ENCODE measurements around the gene ERICH6.

The ERICH6 gene

DNA sequence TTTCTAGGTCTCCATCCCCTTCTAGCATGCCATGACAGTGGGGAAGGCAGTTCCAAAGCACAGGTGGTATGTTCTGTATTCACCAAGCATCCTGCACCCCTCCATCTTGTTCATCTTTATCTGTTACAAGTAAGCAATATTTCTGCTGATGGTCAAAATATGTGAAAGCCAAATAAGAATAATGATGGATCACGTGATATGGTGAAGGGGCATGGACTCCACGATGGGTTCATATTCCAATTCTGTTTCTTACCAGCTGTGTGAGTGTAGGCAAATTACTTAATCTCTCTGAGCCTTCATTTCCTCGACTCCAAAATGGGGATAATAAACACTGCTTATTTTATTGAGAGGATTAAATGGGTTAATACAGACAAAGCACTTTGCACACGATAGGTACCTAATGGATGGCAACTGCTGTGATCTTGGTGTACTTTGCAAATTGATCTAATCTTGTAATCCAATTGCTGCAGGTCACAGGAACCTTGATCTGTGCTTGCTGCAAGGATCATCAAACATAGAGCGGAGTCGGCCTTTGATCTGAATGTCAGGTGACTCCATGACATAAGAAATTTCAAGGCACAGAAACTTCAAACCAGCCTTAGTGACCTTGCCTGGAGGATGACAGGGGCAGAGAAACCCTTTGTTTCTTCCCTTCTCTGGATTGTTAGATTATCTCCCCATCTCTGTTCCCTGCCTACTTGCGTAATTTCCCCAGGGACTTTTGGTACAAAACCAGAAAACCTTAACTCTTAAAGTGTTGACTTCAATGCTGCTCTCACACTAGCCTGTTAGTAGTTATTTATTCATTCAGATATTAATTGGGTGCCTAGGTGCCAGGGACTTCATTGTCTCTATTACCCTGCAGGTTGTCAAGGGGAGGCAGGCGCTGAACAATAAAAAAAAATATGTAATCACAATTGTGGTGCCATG lies 33.4 kb upstream of the ERICH6 start:
- no peak for DNase-seq (ENCODE audit: low read depth in 2 of 2)

DNA sequence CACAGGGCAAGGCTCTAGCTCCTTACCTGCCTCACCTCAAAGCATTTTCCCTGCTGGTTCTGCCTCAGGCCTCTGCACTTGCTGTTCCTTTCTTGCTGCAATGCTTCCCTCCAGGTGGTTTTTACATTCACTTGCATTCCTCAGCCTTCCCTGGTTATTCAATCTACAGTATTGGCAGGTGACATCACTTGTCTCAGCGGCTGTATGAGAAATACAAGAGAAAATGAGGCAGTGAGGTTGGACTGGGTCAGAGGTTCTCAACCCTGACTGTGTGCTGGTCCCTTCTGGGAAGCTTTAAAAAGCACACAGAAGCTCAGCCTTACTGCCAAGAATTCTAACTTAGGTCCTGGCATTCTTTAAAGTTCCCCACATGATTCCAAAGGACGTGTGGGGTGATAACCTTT lies 32.6 kb upstream of the ERICH6 start:
- DNase-seq (ENCODE audit: low read depth in 2 of 2) = no peak

DNA sequence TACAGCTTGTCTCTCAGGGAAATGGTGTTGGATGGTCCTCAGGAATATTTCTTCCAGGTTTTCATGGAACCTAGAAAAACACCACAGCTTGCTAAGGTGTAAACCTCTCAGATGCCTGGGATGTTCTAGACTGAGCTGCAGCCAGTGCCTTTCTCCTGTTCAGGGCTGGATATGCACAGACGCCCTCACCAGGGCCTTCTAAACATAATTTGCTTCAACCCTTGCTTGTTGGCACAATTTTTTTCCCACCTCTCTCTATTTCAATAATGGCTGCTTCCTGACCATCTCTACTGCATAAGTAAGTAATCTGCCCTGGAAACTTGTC lies 31.0 kb upstream of the ERICH6 start:
- DNase-seq (ENCODE audit: low read depth in 2 of 2) = no peak

DNA sequence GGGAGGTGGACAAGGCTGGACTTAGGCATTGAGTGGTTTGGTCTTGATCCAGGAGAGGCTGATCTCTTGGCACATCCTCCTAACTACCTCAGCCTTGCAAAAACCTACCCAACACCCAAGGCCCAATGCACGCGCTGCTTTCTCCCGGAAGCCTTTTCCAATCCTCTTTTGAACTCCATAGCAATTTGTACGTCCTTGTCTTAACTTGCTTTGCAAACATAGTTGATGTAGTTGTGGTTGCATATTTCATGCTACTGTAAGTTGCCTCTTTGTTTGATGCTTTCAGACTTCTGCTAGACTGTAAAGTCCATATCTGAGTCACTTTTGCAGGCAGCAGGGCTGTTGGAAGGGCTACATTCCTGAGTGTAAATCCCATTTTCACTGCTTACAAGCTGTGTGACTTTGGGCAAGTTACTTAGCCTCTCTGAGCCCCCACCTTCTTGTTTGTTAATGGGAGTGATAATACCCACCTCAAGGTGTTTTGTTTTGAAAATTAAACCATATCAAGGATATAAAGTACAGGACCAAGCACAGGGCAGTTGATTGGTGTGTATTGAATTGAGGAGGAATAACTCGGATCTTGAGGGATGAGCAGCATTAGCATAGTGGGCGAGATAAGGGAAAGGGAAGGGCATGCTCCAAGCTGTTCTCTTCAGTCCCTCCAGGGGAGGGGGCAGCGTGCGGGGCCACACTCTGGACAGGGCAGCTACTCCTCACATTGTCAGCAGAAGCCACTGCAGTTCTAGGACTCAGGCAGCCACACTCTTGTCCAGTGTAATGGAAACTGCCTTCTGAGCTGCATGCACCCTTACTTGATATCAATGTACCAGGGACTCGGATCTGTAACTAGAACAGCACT lies 30.4 kb upstream of the ERICH6 start:
- no peak for DNase-seq (ENCODE audit: low read depth in 2 of 2)

DNA sequence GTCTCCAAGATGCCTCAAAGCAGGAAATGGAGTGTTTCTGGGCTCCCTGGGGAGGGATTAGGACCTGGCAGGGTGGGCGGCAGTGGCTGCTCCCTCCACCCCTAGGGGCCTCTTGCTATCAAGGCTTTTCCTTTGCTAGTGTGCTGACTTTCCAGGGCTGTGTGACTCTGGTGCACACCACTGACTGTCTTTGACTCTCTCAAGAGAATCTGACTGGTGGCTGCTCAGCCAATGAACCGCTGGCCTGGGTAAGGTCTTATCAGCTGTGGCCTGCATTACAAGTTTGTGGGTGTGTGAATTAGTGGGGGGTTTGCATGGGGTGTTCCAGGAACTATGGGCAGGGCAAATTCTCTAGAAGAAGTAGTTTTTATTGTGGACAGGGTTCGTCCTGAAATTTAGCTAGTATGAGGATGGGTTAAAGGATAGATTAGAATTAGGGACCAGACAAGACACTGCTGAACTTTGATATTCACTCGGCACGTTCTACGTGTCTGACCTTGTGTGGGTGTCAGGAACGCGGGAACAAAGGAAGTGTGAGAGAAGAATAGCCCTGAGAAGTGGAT lies 29.7 kb upstream of the ERICH6 start:
- no peak for DNase-seq (ENCODE audit: low read depth in 2 of 2)

DNA sequence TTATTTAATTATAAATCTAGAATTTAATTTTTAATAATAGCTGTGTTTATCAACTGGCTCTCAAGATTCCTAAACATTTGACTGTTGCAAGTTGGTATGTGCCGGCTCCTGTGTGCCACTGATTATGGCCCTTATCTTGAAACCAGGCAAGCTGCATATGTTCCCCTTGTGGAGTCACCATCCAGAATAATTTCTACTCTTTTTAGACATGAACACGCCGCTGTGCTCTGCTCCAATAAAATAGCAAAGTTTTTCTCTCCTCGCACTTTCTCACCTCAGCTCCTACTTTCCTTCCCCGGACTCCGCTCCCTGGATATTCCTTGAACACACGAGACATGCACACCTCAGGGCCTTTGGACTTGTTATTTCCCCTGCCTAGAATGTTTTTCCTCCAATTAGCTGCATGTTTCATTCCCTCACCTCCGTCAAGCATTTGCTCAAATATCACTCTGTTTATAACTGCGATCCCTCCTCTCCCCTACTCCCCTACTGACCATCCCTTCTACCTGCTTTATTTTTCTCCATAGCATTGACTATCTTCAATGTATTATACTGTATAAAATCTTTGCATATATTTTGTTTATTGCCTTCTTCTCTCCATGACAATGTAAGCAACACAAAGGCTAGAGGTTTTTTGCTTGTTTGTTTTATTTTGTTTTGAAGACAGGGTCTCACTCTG lies 26.1 kb upstream of the ERICH6 start:
- no peak for DNase-seq (ENCODE audit: low read depth in 2 of 2)

DNA sequence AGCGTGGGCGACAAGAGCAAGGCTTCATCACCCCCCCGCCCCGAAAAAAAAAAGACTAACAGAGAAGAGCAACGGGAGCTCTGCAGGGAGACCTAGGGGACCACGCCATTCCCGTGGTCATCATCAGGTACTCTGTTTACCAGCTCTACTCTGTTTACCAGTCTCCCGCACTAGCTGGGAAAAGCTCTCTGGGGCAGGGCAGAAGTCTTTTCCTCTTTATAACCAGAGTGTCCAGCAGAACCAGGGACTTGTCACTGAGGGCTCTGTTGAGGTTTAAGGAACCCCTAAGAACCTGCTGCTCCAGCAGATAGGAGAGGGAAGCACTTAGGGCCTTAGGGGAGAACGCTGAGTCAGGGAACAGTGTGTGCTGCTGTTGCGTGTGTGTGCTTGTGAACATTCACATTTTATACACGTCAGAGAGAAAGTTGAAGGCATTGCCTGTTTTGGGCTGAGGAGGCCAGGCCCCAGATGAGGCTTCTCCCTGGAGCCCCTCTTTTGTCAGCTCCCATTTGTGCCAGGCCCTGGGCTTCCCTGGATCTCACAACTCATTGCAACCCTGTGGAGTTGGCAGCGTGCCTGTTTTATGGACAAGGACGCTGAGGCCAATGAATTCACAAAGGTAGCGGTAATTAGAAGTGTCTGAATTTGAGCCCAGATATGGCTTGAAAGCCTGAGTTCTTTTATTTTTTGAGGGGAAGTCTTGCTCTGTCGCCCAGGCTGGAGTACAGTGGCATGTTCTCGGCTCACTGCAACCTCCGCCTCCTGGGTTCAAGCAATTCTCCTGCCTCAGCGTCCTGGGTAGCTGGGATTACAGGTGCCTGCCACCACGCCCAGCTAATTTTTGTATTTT lies 24.2 kb upstream of the ERICH6 start:
- no peak for DNase-seq (ENCODE audit: low read depth in 2 of 2)

DNA sequence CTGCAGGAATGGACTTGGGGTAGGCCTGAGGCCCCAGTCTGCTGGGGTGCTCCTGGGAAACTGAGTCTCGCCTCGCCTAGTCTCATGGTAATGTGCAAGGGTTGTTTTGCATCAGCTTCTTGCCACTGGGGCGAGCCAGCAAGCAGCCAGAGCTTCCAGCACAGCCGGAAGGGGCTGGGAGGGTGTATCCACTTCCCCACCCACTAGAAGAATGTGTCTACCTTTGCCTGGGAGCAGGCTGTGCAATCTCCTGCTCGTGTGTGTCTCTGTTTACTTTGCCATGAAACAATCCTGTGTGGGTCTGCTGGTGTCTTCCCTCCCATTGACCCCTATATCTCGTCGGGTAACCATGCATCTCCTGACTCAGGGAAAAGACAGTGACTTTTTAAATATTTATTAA lies 21.8 kb upstream of the ERICH6 start:
- DNase-seq (ENCODE audit: low read depth in 2 of 2) = no peak

DNA sequence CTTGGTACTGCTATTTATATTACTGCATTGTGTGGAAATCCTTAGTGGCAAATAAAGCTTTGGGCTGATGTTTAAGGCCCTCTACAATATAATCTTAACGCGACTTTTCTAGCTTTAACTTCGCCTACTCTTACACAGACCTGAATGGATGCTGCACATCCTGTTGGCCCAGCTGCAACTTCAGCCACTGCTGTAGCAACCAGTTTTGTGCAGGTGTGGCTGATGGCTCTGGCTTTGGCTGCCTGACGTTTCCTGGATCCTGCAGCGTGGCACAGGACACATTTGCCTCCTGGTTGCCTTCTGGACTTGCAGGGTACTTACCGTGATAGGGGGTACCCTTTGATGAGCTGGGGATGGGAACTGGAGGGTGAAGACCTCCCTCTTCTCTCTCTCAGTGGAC lies 20.2 kb upstream of the ERICH6 start:
- DNase-seq (ENCODE audit: low read depth in 2 of 2) = no peak

DNA sequence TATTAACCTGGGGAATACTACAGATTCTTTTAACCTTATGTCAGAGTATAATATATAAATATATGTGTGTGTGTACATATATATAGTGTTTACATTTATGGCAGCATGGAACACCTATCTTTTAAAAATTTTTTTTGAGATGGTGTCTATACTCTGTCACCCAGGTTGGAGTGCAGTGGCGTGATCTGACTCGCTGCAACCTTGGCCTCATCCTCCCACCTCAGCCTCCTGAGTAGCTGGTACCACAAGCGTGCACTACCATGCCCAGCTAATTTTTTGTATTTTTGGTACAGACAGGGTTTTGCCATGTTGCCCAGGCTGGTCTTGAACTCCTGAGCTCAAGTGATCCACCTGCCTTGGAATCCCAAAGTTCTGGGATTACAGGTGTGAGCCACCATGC lies 18.5 kb upstream of the ERICH6 start:
- DNase-seq (ENCODE audit: low read depth in 2 of 2) = no peak

DNA sequence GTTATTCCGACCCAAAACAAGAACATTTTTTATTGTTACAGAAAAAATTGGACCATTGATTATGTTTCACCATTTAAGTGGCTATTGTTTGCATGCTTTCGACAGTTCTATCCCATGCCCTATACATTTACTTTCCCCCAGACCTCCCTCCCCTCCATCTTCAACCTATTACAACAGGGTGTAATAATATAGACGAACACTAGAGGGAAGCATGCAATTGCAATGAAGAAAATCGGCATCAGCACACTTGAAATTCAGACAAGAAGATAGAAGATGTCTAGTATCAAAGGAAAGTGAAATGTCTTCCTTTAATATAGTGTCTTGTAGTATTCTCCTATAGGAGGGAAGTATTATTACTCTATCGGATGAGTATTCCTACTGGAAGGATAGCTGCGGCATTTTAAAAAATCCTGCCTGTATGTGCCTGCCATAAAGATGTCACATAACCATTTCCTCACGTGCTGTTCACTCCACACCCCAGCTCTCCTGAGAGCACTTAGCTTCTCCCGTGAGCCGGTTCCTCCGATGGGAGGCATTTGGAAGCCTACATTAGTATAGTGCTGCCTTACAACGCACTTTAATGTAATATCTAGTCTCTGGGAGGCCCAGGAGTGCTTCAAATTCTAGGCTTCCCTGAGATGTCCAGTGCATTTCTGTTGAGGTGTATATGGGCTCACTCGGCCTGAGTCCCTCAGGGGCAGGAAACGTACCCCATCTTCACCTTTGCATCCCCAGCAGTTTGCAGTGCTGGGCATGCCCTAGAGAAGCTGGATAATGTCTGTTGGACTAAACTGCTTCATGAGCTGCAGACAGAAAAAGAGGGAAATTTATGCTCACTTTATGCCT lies 17.8 kb upstream of the ERICH6 start:
- no peak for DNase-seq (ENCODE audit: low read depth in 2 of 2)

DNA sequence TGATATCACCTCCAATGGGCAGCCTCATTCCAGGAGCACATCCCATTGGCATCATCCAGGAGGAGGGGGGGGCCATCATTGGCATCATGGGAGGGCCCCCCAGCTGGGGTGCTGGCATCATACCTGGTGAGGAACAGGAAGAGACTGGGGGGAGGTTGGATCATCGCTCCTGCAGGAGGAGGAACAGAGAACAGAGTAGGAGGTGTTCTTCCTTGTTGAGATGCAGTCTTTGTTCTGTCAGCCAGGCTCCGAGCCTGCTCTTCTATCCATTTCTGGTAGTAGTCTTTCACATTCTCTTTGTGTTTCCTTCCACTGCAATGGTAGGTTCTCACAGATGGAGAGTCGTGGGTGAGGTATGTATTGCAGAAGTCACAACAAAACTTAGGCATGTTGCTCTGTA lies 16.7 kb upstream of the ERICH6 start:
- DNase-seq (ENCODE audit: low read depth in 2 of 2) = no peak

DNA sequence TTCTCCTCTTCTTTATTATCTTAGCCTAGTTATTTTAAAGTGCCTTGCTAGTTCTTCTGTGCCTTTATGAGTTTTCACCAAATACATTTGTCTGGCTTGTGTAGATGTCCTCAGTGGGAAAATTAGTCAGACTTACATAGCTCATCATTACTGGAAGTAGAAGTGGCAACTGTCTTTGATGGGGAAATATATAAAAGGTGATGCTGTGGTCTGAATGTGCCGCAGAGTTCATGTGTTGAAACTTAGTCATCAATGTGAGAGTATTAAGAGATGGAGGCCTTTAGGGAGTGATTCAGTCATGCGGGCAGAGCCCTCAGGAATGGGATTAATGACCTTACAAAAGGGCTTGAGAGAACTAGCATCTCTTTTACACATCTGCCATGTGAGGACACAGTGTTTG lies 6.4 kb upstream of the ERICH6 start:
- no peak for DNase-seq (ENCODE audit: low read depth in 2 of 2)

DNA sequence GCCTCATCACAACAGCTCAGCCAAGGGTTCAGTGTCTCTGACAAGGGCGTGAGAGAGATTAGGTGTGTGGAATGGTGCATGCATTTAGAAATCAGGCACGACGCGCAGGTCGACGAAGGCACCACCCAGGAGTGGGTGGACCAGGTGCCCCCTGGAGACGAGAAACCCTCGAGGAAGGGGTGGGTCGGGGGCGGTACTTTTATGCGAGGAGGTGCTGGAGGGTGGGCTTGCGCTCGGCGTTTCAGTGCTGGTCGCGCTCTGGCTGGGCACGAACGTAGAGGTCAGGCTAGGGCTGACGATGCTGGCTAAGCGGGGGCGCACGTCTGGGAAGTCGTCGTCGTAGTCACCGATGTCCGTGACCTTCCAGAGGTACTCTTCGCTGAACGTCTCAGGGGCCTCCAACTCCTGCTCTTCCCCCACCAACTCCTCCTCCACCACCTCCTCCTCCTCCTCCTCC lies 393 bp downstream of the ERICH6 start:
- DNase-seq (ENCODE audit: low read depth in 2 of 2) = no peak

DNA sequence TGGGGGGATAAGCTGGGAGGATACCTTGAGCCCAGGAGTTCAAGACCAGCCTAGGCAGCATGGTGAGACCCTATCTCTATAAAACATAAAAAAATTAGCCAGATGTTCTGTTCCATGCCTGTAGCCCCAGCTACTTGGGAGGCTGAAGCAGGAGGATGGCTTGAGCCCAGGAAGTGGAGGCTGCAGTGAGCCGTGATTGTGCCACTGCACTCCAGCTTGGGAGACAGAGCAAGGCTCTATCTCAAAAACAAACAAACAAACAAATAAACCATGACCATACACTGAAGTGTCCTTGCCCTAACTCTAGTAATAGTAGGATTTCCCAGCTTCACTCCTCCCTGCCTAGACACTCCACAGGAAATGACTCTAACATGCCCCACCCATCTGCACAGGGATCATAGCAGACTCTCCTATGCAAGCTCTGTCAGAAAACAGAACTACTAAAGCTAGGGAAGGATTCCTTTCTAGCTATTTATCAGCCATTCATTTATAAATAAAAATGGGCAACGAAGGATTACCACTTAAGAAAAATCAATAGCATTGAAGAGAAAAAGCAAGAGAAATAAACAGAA lies 4.6 kb downstream of the ERICH6 start:
- no peak for DNase-seq (ENCODE audit: low read depth in 2 of 2)

DNA sequence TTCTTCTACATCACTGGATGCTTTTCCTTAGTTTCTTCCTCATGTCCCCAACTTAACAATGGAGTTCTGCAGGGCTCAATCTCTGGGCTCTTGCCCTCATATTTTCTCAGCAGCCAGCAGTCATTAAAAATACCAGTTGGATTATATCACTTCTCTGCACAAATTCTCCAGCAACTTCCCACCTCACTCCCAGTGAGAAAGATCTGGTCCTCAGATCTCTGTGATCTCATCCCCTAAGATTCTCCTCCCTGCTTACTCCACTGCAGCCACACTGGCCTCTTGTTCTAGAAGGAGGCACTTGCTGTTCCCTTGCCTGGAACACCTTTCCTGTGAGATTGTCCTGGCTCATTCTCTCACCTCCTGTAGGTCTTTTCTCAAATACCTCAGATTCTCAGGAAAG lies 6.1 kb downstream of the ERICH6 start:
- DNase-seq (ENCODE audit: low read depth in 2 of 2) = no peak

DNA sequence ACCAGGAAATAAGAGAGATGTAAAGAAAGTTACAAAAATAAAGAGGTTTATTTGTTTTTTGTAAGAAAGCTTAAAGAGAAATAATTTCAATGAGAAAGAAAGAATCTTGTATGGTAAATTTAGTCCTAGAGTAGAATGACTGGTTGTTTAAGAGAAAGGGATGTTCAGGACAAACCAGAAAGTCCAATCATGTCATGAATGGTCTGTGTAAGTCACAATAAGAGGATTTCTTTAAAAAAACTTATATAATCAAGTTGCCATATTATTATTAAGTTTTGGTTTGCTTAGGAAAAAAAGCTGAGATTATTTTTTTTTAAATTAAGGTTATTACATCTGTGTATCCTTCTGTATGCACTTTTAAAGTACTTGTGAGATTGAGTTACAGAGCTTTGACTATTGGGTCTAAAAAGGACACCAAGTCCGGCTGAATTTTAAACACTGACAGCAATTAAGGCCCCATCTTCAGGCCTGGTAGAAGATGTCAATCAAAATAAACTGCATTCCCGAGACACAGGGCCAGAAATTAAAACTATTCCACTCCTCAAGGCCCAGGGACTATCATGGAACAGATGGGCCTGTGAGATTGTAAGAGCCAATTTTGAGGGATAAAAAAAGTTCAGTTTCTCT lies 12.2 kb downstream of the ERICH6 start:
- no peak for DNase-seq (ENCODE audit: low read depth in 2 of 2)

DNA sequence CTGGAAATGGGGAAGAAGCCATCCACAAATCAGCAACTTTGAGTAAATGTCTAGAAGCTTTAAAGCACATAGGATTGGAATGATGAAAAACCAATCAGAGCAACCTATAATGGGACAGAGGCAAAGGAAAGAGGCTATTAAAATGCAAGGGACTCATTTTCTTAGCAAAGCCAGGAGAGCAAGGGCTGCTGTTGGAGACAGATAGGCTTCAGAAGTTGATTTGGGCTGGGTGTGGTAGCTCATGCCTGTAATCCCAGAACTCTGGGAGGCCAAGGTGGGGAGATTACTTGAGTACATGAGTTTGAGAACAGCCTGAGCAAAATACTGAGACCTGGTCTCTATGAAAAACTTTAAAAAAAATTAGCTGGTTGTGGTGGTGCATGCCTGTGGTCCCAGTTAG lies 16.1 kb downstream of the ERICH6 start:
- DNase-seq (ENCODE audit: low read depth in 2 of 2) = no peak

DNA sequence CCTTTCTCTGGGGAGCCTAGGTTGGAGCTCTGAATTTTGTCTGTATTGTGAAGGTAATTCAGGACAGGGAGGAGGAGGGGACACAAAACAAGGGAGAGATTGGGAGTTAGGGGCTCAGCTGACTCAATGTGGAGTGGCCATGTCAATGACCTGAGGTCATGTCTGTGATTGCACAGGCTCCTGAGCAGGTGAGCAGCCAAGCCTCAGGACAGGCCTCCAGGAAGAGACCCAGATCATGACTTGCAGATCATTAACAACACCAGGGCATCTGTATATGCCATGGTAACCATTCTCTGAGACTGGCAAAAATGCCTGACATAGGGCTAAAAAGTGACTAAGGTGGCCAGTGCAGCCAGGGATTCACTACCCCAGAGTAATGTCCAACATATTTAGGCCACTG lies 20.9 kb downstream of the ERICH6 start:
- DNase-seq (ENCODE audit: low read depth in 2 of 2) = no peak

Measured in stimulated activated CD8-positive, alpha-beta memory T cell treated with anti-CD3 and anti-CD28 coated beads, Interleukin-15, amount 100 ng/mL, for 48 hours (primary cell).